CD8-positive, alpha-beta memory T cell (primary cell): ENCODE results near the gene LUZP1. TPM values are rescaled to one million over a fixed set of nuclear protein-coding genes. Genes with fewer than 3 reads are reported as not detected.
"Not testable (repeated sequence)": the region's sequence is repeated elsewhere in the genome, so short reads cannot be mapped to it uniquely, and the experiment has no call there.

ENCODE experiments used
- CTCF ChIA-PET: fragments of 350-600 bp; sonication (Branson Sonifier 250); formaldehyde crosslinking; loops from one replicate; lab custom pipeline; 2021; ENCODE audit warnings: antibody characterized with exemption; lab: Charles Lee
- POLR2A ChIA-PET: fragments of 350-600 bp; sonication (Branson Sonifier 250); formaldehyde crosslinking; loops from one replicate; lab custom pipeline; 2021; ENCODE audit warnings: antibody characterized with exemption; lab: Charles Lee
- DNase-seq, 5 donors: peaks; one replicate each; pipeline versions ENCODE4 v3.0.0 to v3.0.0-alpha.2; 2020 to 2022; ENCODE audit warnings: mixed read lengths in 1 of 5
- H3K27ac ChIP-seq: one replicate; pipeline ENCODE4 v1.7.0; 2013; ENCODE audit warnings: low read depth, mild to moderate bottlenecking, low read length, moderate library complexity
- H3K27me3 ChIP-seq: 2 replicates; pipeline ENCODE4 v1.7.0; 2013; ENCODE audit warnings: low read length, mild to moderate bottlenecking; ENCODE audit not compliant: insufficient read depth, poor library complexity, severe bottlenecking
- H3K36me3 ChIP-seq: 2 replicates; pipeline ENCODE4 v1.7.0; 2013; ENCODE audit warnings: mild to moderate bottlenecking, low read length, moderate library complexity; ENCODE audit not compliant: insufficient read depth
- H3K4me1 ChIP-seq: 2 replicates; pipeline ENCODE4 v1.7.0; 2013; ENCODE audit warnings: mild to moderate bottlenecking, low read length, moderate library complexity; ENCODE audit not compliant: insufficient read depth
- H3K4me3 ChIP-seq: 2 replicates; pipeline ENCODE4 v1.7.0; 2013; ENCODE audit warnings: mild to moderate bottlenecking, low read length
- H3K9me3 ChIP-seq: 2 replicates; pipeline ENCODE4 v1.7.0; 2013; ENCODE audit warnings: mild to moderate bottlenecking, low read length
- H3K27ac Mint-ChIP-seq, 8 donors: one replicate each; pipeline ENCODE4 v1.8.0; 2020 to 2021; ENCODE audit warnings: mixed read lengths in 8 of 8, mild to moderate bottlenecking in 6 of 8, inconsistent platforms in 3 of 8, moderate library complexity in 3 of 8
- H3K27me3 Mint-ChIP-seq, 2 donors: one replicate each; pipeline ENCODE4 v1.8.0; 2020 to 2021; ENCODE audit warnings: mixed read lengths in 2 of 2, mild to moderate bottlenecking in 1 of 2, moderate library complexity in 1 of 2
- H3K36me3 Mint-ChIP-seq, 3 donors: one replicate each; pipeline ENCODE4 v1.8.0; 2020 to 2021; ENCODE audit warnings: mixed read lengths in 3 of 3, inconsistent platforms in 1 of 3, mild to moderate bottlenecking in 1 of 3
- H3K4me1 Mint-ChIP-seq, 3 donors: one replicate each; pipeline ENCODE4 v1.8.0; 2020 to 2021; ENCODE audit warnings: mixed read lengths in 3 of 3, inconsistent platforms in 1 of 3, mild to moderate bottlenecking in 1 of 3
- H3K4me3 Mint-ChIP-seq, 7 donors: one replicate each; pipeline ENCODE4 v1.8.0; 2020 to 2021; ENCODE audit warnings: mixed read lengths in 7 of 7, mild to moderate bottlenecking in 6 of 7, moderate library complexity in 4 of 7, inconsistent platforms in 2 of 7
- H3K9me3 Mint-ChIP-seq, 5 donors: one replicate each; pipeline ENCODE4 v1.8.0; 2020 to 2022; ENCODE audit warnings: mixed read lengths in 5 of 5, mild to moderate bottlenecking in 3 of 5, moderate library complexity in 2 of 5, inconsistent platforms in 1 of 5
- polyA plus RNA-seq: library from polyadenylated mRNA; unstranded; fragments of 300-500 nt; fragmentation: Illumina TruSeq; gene quantifications from one replicate; pipeline ENCODE4 v1.2.3, GENCODE V29; 2021
- total RNA-seq, 2 experiments: library from RNA; stranded (reverse); gene quantifications; one replicate each; pipeline ENCODE4 v1.2.3, GENCODE V29; 2021

The LUZP1 gene
- total and polyA plus RNA-seq, 3 experiments from 2014 or later: 19.5 to 32.8 (median 19.6) TPM

- no peak overlapping the region for H3K4me3 Mint-ChIP-seq
- no peaks in the 10 kb centered on the region for H3K4me1 Mint-ChIP-seq
- no peaks in the 10 kb centered on the region for H3K36me3 ChIP-seq
- no peaks in the 10 kb centered on the region for H3K27me3 ChIP-seq
- no peak overlapping the region for H3K27ac Mint-ChIP-seq
- POLR2A ChIA-PET: no interaction called here
- DNase-seq: no peak
- no peaks in the 10 kb centered on the region for H3K9me3 ChIP-seq
- no peaks in the 10 kb centered on the region for H3K4me1 ChIP-seq
- no peak overlapping the region for H3K4me3 ChIP-seq
- H3K27ac ChIP-seq: no peak overlapping the region
- CTCF ChIA-PET: interaction anchor here (0.7 to 7.3 kb wide), 3 partner anchors 12 to 149 kb away, joined by 3 to 35 read pairs (median 4); no protein-coding TSS in a partner anchor
- peaks cover 12 to 31% of the 10 kb centered on the region in 2 donors for H3K27me3 Mint-ChIP-seq
- no peaks in the 10 kb centered on the region for H3K9me3 Mint-ChIP-seq
- H3K36me3 Mint-ChIP-seq: peaks cover 0 to 4% (median 0%) of the 10 kb centered on the region in 3 donors
These were observed 28.1 kb upstream of the LUZP1 start for GRCh38 chr1:23196627-23197328.

- Histone ChIP-seq H3K4me3 (no peak overlapping the region), H3K4me1 (no peaks in the 10 kb centered on the region), H3K27me3 (no peaks in the 10 kb centered on the region), H3K9me3 (no peaks in the 10 kb centered on the region), H3K27ac (no peak overlapping the region), H3K36me3 (no peaks in the 10 kb centered on the region)
- Mint-ChIP-seq H3K4me3 (no peak overlapping the region), H3K4me1 (no peaks in the 10 kb centered on the region), H3K27ac (no peak overlapping the region), H3K36me3 (peaks cover 0 to 4% (median 0%) of the 10 kb centered on the region in 3 donors), H3K27me3 (peaks cover 14 to 28% of the 10 kb centered on the region in 2 donors), H3K9me3 (no peaks in the 10 kb centered on the region)
- ChIA-PET CTCF (interaction anchor here (7.3 kb wide), 1 partner anchor 10 kb away, joined by 35 read pairs; no protein-coding TSS in a partner anchor), POLR2A (no interaction called here)
- DNase-seq: no peak
These were observed 25.7 kb upstream of the LUZP1 start for GRCh38 chr1:23194119-23194984.

GRCh38 chr1:23193391-23194118 lies 24.9 kb upstream of the LUZP1 start:
- Mint-ChIP-seq H3K4me1 (no peaks in the 10 kb centered on the region), H3K27me3 (peaks cover 14 to 27% of the 10 kb centered on the region in 2 donors), H3K36me3 (peaks cover 0 to 4% (median 0%) of the 10 kb centered on the region in 3 donors), H3K27ac (no peak overlapping the region), H3K9me3 (no peaks in the 10 kb centered on the region), H3K4me3 (no peak overlapping the region)
- ChIA-PET CTCF (interaction anchor here (7.3 kb wide), 1 partner anchor 9 kb away, joined by 35 read pairs; no protein-coding TSS in a partner anchor), POLR2A (interaction anchor here (0.7 kb wide), 1 partner anchor 95 kb away, joined by 4 read pairs; no protein-coding TSS in a partner anchor)
- Histone ChIP-seq H3K4me1 (no peaks in the 10 kb centered on the region), H3K27ac (no peak overlapping the region), H3K4me3 (no peak overlapping the region), H3K27me3 (no peaks in the 10 kb centered on the region), H3K36me3 (no peaks in the 10 kb centered on the region), H3K9me3 (no peaks in the 10 kb centered on the region)
- DNase-seq: no peak

- Mint-ChIP-seq H3K4me3 (no peak overlapping the region), H3K27ac (no peak overlapping the region), H3K36me3 (peaks cover 0 to 4% (median 0%) of the 10 kb centered on the region in 3 donors), H3K27me3 (peaks cover 14 to 25% of the 10 kb centered on the region in 2 donors), H3K4me1 (no peaks in the 10 kb centered on the region), H3K9me3 (no peaks in the 10 kb centered on the region)
- no peak overlapping the region for H3K27ac ChIP-seq
- no peaks in the 10 kb centered on the region for H3K4me1 ChIP-seq
- H3K36me3 ChIP-seq: no peaks in the 10 kb centered on the region
- H3K27me3 ChIP-seq: no peaks in the 10 kb centered on the region
- H3K4me3 ChIP-seq: no peak overlapping the region
- DNase-seq: no peak
- POLR2A ChIA-PET: no interaction called here
- H3K9me3 ChIP-seq: no peaks in the 10 kb centered on the region
- CTCF ChIA-PET: interaction anchor here (10.8 kb wide), 1 partner anchor 94 kb away, joined by 317 read pairs; no protein-coding TSS in a partner anchor
These were observed 22.5 kb upstream of the LUZP1 start for GRCh38 chr1:23191199-23191598.

GRCh38 chr1:23188936-23189452 lies 20.3 kb upstream of the LUZP1 start:
- H3K9me3 Mint-ChIP-seq, H3K4me3 Mint-ChIP-seq, H3K27me3 ChIP-seq, H3K4me3 ChIP-seq, DNase-seq, H3K36me3 Mint-ChIP-seq, H3K4me1 ChIP-seq, H3K9me3 ChIP-seq, H3K4me1 Mint-ChIP-seq, H3K36me3 ChIP-seq, H3K27ac ChIP-seq, POLR2A ChIA-PET, H3K27ac Mint-ChIP-seq: not testable (repeated sequence)
- CTCF ChIA-PET: interaction anchor here (10.8 kb wide), 1 partner anchor 91 kb away, joined by 317 read pairs; no protein-coding TSS in a partner anchor
- H3K27me3 Mint-ChIP-seq: peaks cover 11 to 18% of the 10 kb centered on the region in 2 donors

- Mint-ChIP-seq H3K9me3 (no peaks in the 10 kb centered on the region), H3K4me1 (peaks cover 11 to 12% (median 11%) of the 10 kb centered on the region in 3 donors), H3K4me3 (no peak overlapping the region), H3K36me3 (peaks cover 0 to 4% (median 0%) of the 10 kb centered on the region in 3 donors), H3K27me3 (peaks cover 7 to 14% of the 10 kb centered on the region in 2 donors), H3K27ac (no peak overlapping the region)
- Histone ChIP-seq H3K27ac (no peak overlapping the region), H3K9me3 (no peaks in the 10 kb centered on the region), H3K4me1 (peaks cover 8% of the 10 kb centered on the region), H3K36me3 (no peaks in the 10 kb centered on the region), H3K4me3 (no peak overlapping the region), H3K27me3 (no peaks in the 10 kb centered on the region)
- ChIA-PET POLR2A (no interaction called here), CTCF (interaction anchor here (10.8 kb wide), 1 partner anchor 91 kb away, joined by 317 read pairs; no protein-coding TSS in a partner anchor)
- DNase-seq: no peak
These were observed 19.8 kb upstream of the LUZP1 start for GRCh38 chr1:23188434-23188884.

GRCh38 chr1:23187637-23188036 lies 19.0 kb upstream of the LUZP1 start:
- H3K36me3 Mint-ChIP-seq: peaks cover 0 to 4% (median 0%) of the 10 kb centered on the region in 3 donors
- Histone ChIP-seq H3K4me1 (peaks cover 8% of the 10 kb centered on the region), H3K27me3 (no peaks in the 10 kb centered on the region), H3K27ac (no peak overlapping the region), H3K36me3 (no peaks in the 10 kb centered on the region), H3K4me3 (no peak overlapping the region), H3K9me3 (no peaks in the 10 kb centered on the region)
- CTCF ChIA-PET: interaction anchor here (10.8 kb wide), 1 partner anchor 90 kb away, joined by 317 read pairs; no protein-coding TSS in a partner anchor
- POLR2A ChIA-PET: no interaction called here
- H3K27me3 Mint-ChIP-seq: peaks cover 4 to 8% of the 10 kb centered on the region in 2 donors
- H3K4me3 Mint-ChIP-seq: no peak overlapping the region
- DNase-seq: no peak
- H3K4me1 Mint-ChIP-seq: peaks cover 11 to 12% (median 11%) of the 10 kb centered on the region in 3 donors
- peak overlapping the region in 1 of 8 donors; percentile 47 for H3K27ac Mint-ChIP-seq
- H3K9me3 Mint-ChIP-seq: no peaks in the 10 kb centered on the region
